Stimulated activated CD4-positive, alpha-beta T cell treated with anti-CD3 and anti-CD28 coated beads, Interleukin-2, amount 100 ng/mL, for 48 hours (primary cell): ENCODE data around the gene SLC44A1.

Source experiments
- DNase-seq, 2 donors: peaks; one replicate each; pipeline ENCODE4 v3.0.0-alpha.2; 2020

The SLC44A1 gene

GRCh38 chr9:105396901-105397300 is 152.4 kb downstream of the SLC44A1 start:
- DNase-seq = no peak

GRCh38 chr9:105399117-105399516 is 154.7 kb downstream of the SLC44A1 start:
- no peak for DNase-seq

DNA sequence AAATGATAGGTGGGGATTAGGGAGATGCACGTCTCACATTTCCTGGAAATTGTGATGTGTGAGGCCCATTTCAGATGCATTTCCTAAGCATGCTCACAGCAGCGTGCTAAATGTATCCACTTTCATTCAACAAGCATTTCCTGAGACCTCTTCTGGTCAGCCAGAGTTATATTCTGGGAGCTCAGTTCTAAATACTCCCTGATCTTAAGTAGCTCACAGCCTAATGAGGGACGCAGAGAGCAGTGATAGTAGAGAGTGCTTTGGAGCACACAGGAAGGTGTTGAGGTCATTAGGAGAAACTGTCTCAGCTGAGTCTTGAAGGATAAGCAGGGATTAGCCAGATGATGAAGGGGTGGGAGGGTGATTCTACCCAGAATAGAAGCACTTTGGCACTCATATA is 157.2 kb downstream of the SLC44A1 start:
- DNase-seq = no peak

DNA sequence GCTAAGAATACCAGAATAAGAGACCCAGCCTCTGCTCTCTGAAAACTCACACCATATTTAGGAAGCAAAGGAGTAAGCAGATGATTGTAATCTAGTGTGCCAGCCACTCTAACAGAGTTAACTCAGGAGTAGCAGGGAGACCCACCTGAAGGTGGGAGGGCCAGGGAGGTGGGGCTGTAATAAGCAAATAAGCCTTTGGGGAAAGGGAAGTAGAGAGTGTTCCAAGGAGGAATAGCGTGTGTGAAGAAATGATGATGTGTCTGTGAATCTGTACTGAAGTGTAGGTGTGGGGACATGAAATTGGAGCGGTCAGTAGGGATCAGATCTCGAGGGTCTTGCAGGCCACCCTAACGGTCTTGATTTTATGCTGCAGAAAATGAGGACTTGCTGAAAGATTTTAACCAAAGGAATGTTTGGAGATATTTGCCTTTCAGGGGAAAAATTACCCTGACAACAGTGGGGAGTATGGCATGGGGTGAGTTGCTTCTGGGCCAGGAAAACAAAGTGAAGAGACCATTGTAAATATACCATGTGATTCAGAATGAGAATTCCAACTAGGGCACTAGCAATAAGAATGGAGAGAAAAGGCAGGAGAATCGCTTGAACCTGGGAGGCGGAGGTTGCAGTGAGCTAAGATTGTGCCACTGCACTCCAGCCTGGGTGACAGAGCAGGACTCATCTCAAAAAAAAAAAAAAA is 159.2 kb downstream of the SLC44A1 start:
- DNase-seq = no peak

GRCh38 chr9:105405514-105406131 is 161.2 kb downstream of the SLC44A1 start:
- DNase-seq = peak; percentile 22 to 31

DNA sequence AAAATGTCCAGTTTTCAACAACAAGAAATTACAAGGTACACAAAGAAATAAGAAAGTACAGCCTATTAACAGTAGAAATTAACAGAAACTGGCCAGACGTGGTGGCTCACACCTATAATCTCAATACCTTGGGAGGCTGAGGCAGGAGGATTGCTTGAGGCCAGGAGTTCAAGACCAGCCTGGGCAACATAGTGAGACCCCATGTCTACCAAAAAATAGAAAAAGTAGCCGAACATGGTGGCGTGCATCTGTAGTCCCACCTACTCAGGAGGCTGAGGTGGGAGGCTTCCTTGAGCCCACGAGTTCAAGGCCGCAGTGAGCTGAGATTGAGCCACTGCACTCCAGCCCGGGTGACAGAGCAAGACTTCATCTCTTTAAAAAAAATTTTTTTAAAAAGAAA is 161.9 kb downstream of the SLC44A1 start:
- no peak for DNase-seq

DNA sequence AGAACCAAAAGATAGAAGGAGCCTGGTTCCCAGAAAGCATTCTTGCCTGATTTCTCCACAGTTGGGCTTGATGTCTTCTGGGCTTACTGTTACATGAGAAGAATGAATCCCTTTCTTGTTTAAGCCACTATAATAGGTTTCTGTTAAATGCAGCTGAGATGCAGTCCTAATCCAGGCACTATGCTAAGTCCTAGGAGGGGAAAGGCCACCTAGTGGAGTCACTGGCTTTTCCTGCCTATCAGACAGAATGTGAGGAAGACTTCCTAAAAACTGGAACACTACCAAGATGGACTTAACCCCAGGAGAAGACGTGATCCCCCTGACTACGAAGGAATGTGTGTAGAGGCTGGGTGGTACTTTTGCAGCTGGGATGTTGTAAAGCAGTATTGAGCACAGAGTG is 169.1 kb downstream of the SLC44A1 start:
- no peak for DNase-seq

DNA sequence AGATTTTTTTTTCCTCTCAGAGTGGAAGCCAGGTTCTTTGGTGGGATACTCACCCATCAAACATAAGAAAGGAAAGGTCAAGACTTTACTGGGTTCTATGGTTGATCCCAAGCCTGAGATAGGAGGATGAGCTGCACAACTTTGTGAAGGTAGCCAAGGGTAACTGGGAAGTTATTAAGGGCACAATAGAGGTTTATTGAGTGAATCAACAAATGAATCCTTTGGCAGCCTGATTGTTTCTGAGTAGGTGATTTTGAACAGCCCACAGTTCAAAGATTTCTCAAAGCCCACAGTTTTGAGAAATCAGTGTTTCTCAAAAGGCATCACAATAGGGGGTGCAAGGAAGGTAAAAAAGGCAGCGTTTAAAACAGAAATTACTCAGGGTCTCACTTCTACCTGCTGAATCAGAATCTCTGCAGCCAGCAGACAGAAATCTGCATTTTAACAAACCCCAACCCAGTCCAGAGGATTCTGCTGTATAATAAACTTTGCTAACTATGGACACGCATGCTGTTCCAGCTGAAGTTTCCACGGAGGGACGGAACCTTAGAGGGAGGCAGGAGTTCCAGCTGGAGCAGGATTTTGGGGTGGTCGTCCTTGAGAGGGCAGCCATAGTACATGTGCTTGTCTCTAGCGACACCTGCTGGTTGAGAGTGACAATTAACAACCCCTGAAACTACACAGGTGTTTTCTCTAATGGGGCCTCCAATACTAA is 170.7 kb downstream of the SLC44A1 start:
- peak; percentile 54 to 58 for DNase-seq

DNA sequence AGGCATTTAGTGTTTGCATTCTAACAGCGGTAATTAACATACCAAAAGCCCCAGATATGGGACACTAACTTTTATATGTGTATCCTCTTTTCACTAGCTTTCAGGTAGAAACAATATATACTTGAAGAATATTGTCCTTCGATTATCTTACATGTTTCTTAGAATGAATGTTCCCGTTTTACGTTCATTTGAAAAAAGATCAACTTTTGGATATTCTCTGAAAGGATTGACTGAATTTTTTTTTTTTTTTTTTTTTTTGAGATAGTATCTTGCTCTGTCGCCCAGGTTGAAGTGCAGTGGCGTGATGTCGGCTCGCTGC is 171.2 kb downstream of the SLC44A1 start:
- no peak for DNase-seq

- DNase-seq = no peak
Observed at GRCh38 chr9:105416840-105417239, 172.4 kb downstream of the SLC44A1 start.

DNA sequence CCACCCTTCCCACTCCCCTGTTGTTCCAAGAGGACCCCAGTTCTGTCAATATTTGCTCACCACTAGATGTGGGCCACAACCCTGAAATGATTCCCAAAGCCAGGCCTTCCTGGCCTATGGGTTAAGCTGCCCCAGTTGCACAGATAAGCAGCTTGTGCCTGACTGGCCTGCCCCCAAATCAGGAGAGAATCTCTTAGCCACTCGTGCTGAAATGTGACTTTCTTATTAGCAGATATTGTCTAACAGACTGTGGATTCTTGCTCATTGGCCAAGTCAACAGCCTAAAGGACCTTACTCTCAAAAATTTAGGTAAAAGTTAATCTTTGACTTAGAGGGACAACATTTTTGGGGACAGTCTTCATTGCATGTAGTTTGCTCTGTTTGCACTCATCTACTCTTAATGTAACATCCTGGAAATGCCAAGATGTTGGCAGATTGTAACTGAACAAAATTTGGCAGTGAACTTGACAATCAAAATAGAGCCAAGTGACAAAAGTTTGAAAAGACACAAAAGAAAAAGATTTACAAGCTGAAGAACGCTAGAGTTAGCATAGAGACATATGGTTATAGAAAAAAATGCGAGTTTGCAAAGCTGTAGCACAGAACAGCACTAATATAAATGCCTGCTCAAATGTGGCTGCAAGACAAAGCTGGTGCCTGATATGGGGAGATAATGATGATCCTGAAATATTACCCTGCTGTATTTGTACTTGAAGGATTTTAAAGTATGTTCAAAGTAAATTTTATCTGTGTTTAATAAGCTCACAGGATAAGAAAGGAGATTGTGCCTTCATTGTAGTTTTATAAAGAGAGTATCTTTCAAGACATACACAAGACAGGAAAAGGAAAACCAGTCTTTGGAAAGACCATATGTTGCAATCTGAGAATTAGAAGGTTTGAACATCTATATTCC is 174.4 kb downstream of the SLC44A1 start:
- no peak for DNase-seq

DNA sequence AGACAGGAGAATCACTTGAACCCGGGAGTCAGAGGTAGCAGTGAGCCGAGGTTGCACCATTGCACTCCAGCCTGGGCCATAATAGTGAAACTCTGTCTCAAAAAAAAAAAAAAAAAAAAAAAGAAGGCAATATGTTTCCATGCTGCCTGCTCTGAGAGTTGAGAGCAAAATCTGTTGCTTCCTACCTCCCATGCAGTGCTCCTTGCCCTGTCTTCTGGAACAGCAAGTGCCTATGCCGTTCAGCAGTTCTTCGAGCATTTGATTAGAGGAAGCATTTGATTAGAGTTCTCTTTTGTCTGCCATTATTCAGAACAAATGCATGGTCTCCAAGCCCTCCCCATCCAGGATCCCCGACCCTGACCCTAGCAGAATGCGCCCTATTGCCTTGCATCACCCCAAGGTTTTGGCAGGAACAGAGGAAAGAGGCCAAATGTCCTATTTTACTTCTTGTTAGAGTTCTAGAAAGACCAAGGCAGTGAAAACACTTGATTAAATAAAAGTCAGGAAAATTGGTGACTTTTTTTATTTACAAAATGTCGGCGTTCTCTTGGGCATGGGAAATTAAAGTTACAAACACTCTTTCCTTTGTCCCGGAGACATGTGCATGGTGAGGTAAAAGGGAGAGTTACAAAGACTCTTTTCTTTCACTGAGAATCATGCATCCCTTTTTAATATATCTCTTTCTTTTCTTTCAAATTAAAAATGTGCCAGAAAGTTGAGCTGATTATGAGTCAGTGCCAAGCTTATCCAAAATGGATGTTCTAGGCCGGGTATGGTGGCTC is 175.6 kb downstream of the SLC44A1 start:
- no peak for DNase-seq

GRCh38 chr9:105421154-105421553 is 176.7 kb downstream of the SLC44A1 start:
- DNase-seq = no peak

- no peak for DNase-seq
Observed at GRCh38 chr9:105421864-105422263, 177.4 kb downstream of the SLC44A1 start.

DNA sequence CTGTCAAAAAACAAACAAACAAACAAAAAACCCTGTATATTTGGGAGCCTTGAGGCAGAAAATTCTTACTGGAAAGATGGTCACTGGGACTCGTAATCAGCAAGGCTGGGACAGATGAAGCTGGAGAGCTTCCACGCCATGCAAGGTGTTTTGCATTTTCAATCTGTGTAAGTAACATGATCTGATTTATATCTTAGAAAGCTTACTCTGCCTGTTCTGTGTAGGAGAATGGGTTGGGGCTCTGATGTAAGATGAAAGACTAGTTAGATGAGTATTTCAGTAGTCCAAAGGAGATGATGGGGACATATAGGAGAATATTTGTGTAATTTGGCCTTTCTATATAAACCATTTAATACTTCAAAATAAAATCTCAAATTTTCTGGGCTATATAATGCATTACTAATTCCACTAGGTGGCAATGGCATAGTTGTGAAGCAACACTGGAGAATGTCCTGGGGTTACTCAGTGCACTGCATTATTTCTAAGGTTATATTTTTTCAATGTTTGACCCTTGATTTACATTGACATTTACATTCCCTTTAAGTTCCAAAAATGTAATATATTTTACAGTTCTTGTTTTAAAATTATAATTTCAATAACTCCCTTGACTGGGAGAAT is 181.5 kb downstream of the SLC44A1 start:
- DNase-seq = no peak

DNA sequence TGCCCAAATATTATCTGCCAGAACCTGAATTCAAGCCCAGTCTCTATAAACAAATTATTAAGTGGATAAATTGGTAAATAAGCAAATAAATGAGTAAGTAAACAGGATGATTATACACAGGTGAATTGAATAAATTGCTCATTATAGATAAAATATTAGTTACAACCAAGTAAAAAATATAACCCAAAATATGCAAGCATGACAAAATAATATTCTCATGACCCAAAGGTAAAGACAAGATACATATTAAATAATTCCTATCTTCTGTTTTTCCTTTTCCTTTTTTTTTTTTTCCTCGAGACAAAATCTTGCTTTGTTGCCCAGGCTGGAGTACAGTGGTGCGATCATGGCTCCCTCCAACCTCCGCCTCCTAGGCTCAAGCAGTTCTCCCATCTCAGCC is 182.2 kb downstream of the SLC44A1 start:
- no peak for DNase-seq

GRCh38 chr9:105431424-105432246 is 187.2 kb downstream of the SLC44A1 start:
- no peak for DNase-seq

DNA sequence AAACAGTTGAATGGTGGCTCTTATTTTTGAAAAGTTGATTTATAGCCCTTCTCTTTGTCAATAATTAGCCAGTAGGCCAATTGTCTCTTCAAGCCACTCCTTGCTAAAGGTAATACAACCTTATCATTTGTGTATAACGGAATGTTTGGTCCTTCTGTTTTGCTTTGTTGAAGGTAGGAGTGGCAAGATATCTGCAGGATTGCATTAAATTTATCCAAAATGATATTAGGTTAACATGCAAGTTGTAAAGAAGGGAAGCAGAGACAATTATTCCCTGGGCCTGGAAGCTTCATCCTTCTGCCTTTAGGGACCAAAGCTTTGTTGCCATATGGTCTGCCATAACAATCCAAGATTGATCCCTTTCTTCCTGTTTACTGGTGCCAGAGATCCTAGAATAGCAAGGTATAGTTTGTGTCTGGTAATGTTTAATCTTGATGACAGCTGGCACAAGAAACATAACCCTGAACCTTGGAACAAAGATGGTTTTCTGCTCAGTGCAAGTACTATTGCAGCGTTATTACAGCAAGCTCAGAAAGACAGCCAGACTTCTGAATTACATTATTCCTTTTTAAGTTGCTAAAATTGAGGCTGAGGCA is 187.9 kb downstream of the SLC44A1 start:
- DNase-seq = no peak

DNA sequence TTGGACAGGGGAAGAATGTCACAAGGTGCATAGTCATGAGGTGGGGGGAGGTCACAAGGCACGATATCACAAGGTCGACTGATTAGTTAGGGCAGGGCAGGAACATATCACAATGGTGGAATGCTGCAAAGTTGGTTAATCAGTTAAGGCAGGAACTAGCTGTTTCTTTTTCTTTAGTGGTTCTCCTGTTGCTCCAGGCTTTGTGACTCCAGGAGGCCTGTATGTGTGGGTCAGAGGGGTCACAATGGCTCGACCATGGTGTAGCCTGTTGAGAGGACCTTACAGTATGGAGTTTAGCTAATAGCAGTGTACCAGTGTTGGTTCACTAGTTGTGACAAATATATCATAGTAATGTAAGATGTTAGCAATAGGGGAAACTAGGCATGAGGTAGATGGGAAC is 191.0 kb downstream of the SLC44A1 start:
- no peak for DNase-seq

DNA sequence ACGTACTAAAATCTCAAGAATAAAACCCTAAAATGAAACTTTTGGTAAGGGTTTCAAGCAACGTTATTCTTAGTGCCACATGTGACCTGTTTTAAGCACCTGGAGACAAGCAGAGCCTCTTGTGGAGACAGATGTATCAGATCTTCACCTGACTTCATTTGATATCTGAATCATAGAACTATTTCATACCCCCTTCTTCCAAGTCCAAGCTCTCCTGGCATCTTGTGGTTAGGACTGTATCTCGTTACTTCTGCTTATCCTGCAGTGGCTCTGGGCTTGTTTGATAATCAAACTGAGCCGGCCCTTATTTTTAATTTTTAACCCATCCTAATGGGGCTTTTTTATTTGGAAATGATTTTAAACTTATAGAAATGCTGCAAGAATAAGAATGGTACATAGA is 192.3 kb downstream of the SLC44A1 start:
- DNase-seq = no peak

DNA sequence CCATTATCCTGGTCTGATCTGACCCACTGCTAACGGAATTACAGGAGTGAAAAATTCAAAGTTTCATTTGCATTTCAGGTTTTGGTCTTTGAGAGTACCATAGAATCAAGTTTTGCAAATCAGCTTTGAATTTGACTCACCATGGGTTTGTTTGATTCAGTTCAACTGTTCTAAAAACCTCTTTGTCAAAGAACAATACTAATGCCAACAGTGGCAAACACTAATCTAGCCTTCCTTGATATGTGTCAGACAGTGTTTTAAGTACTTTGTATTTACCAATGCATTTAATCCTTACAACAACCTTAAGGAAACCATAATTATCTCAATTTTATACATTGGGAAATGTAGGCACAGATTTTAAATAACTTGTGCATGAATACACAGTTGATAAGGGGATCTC is 193.3 kb downstream of the SLC44A1 start:
- no peak for DNase-seq
